ENCODE data around the gene C11orf97.
"Not testable (repeated sequence)": the region's sequence is repeated elsewhere in the genome, so short reads cannot be mapped to it uniquely, and the experiment has no call there.

C11orf97 gene

DNA sequence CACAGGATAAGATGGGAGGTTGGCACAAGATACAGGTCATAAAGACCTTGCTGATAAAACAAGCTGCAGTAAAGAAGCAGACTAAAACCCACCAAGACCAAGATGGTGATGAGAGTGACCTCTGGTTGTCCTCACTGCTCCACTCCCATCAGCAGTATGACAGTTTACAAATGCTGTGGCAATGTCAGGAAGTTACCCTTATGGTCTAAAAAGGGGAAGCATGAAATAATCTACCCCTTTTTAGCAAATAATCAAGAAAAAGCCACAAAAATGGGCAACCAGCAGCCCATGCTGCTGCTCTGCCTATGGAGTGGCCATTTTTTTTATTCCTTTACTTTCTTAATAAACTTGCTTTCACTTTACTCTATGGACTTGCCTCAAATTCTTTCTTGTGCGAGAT lies 46.2 kb downstream of the C11orf97 start:
- no peak for DNase-seq

DNA sequence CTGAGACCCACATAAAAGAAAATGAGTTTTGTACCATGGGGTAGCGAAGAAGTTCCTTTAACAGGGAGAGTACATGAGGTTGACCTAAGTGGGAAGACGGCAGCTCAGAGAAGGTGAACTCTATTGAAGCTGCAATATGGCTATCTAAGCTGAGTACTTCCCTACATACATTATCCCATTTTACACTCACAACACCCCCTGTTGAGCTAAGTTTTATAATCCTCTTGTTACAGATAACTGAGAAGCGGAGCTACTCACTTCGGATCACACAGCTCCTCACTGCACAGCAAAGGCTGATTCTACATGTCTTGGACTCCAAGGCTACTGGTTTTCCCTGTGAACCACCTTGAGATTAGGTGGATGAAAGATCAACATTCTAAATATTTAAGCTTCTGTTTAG lies 46.7 kb downstream of the C11orf97 start:
- DNase-seq: no peak

- DNase-seq: no peak
Observed at GRCh38 chr11:94559361-94559760, 47.1 kb downstream of the C11orf97 start.

- no peak for DNase-seq
Observed at GRCh38 chr11:94560834-94561233, 48.6 kb downstream of the C11orf97 start.

GRCh38 chr11:94563176-94563847 lies 51.1 kb downstream of the C11orf97 start:
- DNase-seq: no peak

GRCh38 chr11:94563848-94564467 lies 51.7 kb downstream of the C11orf97 start:
- no peak for DNase-seq

DNA sequence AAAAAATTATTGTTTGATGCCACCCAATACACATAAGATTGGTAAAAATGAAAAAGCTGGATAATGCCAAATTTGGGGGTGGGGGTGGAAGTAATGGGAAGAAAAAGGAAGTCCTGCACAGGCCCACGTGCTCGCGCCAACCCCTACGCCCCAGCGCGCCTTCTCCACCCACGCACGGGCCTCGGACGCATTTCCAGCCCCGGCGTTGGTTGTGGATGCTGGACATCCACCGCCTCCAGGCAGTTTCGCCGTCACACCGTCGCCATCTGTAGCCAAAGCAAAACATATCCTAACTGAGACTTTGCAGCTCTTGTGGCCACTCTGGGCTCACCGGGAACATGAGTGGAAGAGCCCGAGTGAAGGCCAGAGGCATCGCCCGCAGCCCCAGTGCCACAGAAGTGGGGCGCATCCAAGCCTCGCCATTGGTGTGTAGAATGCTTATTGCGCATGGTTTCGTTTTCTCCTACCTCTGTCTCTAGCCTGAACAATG lies 55.0 kb downstream of the C11orf97 start, which contains the start of gene PIWIL4:
Gene PIWIL4 (plus strand): TSS at position 188 of the 490 bp plus-strand sequence. CDS start 151 bp downstream, at position 339.
- no peak for DNase-seq

- no peak for DNase-seq
Observed at GRCh38 chr11:94568200-94568599, 55.9 kb downstream of the C11orf97 start.

- no peak for DNase-seq
Observed at GRCh38 chr11:94568717-94569116, 56.5 kb downstream of the C11orf97 start.

- not testable (repeated sequence) for DNase-seq
Observed at GRCh38 chr11:94572975-94573374, 60.7 kb downstream of the C11orf97 start.

GRCh38 chr11:94574193-94574961 lies 62.1 kb downstream of the C11orf97 start:
- no peak for DNase-seq

DNA sequence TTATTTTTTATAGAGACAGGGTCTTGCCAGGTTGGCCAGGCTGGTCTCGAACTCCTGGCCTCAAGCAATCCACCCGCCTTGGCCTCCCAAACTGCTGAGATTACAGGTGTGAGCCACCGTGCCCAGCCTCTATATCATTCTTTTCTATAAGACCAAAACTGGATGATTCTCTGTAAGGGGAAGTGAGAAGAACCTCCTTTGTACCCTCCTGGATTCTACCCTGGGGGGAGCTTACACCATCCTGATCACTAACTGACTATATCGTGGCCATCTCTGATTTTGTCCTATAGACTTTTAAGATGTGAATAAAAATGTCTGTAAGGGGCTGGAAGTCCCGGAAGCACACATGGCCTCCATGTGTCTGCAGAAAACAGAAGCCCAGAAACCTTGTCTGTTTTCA lies 64.0 kb downstream of the C11orf97 start:
- DNase-seq: no peak

DNA sequence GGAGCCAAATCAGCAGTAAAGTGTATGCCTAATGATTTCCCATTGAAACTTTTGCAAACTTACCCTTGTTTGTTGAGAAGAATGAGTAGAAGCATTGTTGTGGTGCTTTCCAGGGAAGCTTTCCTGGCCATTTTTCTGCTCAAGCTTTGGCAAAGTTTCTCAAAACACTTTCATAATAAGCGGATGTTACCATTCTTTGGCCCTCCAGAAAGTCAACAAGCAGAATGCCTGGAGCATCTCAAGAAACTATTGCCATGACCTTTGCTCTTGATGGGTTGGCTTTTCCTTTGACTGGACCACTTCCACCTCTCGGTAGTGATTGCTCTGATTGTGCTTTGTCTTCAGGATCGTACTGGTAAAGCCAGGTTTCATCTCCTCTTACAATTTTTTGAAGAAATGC lies 65.6 kb downstream of the C11orf97 start:
- DNase-seq: no peak
